Fibroblast of upper back skin (primary cell): Measurements from ENCODE around the gene PROCR.
"Not testable (repeated sequence)": the region's sequence is repeated elsewhere in the genome, so short reads cannot be mapped to it uniquely, and the experiment has no call there.

Experiments
- DNase-seq: peaks from one replicate; pipeline ENCODE4 v3.0.0-alpha.2; 2013

The PROCR gene

DNA sequence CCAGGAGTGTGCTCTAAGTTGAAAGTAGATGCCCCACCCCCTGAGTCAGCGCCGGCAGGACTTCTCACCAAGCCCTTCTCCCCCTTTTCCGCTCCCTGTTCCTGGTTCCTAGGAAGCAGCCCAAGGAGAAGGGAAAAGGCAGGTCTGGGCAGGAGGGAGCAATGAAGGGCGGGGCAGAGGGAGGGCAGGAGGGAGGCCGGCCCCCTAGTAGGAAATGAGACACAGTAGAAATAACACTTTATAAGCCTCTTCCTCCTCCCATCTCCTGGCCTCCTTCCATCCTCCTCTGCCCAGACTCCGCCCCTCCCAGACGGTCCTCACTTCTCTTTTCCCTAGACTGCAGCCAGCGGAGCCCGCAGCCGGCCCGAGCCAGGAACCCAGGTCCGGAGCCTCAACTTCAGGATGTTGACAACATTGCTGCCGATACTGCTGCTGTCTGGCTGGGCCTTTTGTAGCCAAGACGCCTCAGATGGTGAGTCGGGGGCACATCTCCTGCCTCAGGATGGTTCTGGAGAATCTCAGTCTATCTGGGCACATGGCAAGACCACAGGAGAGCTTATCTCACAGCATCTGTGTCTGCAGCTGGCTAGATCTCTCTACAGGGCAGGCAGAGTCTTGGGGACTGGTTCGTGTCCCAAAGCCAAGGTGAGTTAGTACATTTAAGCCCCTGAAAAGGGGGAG, at the start of gene PROCR:
PROCR (plus strand) TSS at position 320 of the 681 bp plus-strand sequence; CDS start at position 403, 83 bp downstream.
- DNase-seq, result peak; percentile 89

DNA sequence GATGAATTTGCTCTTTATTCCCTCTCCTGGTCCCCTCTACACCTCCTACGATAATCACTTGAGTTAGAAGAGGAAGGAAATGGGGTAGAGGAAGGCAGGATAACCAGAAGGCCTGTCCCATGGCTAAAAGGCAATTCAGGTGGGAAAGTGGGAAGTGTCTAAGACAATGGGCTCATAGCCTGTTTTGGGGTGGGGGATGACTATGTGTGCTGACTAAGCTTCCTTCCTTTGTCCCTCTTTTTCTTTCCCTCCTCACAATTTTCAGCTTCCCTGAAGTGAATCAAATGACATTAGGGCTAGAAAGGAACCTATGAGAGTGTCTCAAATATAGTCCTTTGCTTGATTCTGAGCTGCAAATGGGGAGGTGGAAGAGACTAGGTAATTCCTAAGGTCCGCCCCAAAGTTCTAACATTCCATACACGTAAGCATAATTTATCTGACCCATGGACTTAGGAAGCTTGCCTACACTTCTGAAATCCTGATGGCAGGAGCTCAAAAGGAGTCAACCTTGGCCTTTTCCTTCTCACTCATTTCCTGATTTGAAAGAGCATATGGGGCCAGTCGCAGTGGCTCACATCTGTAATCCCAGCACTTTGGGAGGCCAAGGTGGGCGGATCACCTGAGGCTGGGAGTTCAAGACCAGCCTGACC, 49.0 kb upstream of the PROCR start:
- no peak for DNase-seq

DNA sequence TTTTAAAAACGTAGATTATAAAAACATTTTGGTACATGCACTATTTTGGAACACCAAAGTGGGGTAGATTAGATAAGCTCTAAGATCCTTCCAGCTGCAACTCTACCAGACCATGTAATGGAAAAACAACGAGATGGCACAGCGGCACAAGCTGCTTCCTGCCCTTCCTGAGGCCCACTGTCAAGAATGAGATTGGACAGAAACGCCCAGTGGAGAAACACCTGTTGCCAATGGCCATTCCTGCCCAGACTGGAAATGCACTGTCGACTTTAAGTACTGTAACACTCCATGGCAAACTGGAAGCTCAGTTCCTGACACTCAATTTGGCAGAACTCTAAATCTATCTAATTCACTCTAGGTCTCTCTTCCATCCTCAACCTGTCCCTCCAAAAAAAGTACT, 46.1 kb upstream of the PROCR start:
- no peak for DNase-seq

DNA sequence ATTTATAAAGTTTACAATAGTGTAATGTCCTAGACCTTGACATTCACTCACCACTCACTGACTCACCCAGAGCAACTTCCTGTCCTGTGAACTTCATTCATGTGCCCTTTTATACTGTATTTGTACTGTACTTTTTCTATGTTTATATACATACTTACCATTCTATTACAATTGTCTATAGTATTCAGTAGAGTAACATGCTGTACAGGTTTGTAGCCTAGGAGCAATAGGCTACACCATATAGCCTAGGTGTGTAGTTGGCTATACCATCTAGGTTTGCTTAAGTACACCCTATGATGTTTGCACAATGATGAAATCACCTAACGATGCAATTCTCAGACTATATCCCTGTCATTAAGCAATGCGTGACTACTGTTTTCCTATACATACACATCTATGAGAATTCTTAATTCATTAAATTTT, 42.2 kb upstream of the PROCR start:
- no peak for DNase-seq

DNA sequence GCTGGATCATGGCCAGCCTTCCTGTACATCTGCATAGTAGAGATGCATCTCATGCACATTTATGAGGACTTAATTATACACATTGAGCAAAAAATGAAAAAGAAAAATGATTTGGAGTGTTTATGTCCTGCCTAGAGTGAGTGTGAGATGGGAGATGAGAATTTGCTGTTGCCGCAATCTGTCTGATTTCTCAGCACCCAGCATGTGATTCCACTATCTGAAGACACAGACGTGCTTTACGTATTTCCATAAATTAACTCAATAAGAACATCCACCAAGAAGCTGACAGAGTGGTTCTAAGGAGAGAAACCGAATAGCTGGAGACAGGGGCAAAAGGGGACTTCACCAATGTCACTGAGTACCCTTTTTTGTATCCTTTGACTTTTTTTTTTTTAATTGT, 39.9 kb upstream of the PROCR start:
- DNase-seq, result no peak

DNA sequence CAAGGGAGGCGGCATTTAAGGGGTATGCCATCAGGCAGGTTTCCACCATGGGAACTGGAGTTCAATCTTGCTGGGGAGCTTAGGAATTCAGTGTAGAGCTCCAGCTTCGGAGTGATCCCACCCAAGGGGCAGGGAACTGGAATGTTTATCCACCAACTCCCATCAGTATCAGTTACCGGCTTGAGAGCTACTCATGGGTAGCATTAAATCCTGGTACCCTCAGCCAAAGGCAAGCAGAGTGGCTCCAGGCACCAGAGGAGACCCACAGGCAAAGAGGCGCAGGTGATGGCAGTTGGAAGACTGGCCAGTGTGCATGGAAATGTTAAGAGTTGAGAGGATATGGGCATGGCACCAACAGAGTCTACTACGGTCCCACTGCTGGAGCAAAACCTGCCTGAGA, 38.8 kb upstream of the PROCR start:
- no peak for DNase-seq

DNA sequence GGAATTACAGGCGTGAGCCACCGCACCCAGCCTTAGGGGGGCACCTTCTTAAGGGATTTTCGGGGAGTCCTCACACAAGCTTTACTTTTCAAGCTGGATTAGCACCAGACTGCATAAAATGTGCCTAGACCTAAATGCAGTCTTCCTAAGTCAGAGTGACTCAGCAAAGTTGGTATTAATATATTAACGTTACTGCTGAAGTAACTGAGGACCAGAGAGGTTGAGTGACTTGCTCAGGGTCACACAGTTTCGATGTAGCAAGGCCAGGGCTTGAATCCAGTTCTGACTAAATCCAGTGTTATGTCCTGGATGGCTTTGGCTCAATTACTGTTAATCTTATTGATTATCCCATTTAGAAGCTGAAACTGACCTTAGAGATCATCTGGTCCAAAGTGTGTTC, 38.1 kb upstream of the PROCR start:
- no peak for DNase-seq

DNA sequence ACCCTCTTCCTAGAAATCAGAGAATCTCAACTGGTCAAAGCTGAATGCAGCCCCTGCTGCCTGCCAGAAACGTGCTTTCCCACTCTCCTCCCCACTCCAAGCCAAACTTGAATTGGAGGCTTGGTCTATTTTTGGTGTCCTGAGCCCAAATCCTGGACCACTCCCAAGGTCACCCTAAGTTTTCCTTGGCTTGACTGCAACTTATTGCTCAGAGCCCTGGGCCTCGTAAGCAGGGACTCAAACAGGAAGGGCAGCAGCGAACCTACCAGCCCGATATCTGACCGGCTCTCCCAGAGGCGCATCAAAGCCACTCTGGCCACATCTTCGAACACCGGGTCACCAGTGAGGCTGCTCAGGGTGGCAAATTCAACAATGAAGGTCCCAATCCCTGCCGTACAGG, 37.4 kb upstream of the PROCR start:
- no peak for DNase-seq

DNA sequence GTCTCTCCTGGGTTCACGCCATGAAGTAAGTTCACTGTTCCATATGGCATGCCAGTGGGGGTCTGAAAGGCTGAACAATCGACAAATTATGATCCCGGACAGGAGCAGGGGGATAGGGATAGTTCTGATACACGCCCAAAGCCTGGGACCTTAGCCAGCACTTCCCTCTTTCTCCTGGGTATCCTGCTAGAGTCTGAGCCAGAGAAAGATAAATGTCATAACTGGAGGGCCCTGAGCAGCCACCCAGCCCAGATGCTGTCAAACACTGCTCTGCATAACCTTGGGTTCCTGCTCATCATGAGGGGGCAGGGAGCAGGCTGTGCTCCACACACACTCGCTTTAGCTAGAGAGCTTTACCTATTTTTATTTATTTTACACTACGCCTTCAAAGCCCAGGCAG, 37.0 kb upstream of the PROCR start:
- no peak for DNase-seq

DNA sequence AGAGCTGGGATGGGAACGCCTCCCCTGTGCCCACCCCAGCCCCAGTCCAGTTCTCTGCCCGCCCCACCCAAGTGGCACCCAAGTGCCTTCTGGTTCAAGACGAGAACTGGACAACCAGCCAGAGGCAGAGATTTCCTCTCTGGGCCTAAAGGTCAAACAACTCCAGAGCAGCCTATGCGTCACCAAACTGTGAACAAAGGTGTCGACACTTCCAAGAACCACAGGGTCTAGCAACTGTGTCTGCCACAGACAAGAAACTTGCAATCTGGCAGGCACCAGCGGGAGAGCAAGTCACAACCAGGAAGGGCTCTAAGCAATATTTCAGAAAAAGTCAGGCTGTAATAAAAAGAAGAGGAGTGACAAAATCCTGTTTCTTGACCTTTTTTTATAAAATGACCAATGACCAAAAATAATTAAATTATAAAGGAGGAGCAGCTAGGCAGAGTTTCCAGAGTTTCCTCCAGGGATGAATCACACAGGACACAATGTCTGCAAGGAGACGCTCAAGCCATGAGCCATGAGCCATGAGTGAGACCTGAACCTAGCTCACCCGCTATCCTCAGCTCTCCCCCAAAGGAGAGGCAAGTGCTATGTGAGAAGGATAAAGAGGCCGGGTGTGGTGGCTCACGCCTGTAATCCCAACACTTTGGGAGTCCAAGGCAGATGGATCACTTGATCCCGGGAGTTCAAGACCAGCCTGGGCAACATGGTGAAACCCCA, 35.8 kb upstream of the PROCR start:
- DNase-seq, result no peak

DNA sequence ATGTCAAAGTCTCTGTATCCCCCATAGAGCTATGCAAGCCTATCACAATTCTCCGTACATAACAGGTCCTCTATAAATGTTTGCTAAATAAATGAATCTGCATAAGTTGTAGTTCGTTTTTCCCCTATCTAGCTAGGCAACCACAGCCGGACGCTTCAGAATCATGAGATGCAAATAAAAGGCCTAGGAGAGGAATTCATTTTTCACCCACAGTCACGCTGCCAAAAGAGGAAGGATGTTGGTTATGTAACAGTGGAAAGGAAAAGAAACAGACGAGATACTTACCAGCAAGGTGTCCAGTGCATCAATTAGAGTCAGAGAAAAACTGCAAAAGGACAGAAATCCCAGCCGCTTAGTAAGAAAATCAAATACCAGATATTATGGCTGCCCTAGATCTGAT, 27.2 kb upstream of the PROCR start:
- DNase-seq, result no peak

DNA sequence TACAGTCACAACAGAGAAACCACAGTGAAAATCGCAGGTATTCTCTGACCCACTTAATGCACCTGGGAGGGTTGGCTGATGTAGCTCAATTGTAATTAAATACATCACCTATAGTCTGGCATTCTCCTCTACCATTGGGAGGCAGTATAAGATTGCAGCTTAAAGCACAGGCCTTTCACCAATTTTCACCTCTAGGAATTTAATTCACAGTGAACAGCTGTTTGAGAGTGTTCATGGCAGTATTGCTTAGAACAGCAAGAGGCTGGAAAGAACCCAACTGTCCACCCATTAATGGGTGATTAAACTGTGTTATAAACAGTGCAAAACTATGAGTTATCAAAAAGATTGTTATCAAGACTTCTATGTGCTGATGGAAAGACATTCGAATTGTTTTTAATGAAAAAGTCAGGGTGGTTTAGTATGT, 26.7 kb upstream of the PROCR start:
- DNase-seq, result peak; percentile 57

DNA sequence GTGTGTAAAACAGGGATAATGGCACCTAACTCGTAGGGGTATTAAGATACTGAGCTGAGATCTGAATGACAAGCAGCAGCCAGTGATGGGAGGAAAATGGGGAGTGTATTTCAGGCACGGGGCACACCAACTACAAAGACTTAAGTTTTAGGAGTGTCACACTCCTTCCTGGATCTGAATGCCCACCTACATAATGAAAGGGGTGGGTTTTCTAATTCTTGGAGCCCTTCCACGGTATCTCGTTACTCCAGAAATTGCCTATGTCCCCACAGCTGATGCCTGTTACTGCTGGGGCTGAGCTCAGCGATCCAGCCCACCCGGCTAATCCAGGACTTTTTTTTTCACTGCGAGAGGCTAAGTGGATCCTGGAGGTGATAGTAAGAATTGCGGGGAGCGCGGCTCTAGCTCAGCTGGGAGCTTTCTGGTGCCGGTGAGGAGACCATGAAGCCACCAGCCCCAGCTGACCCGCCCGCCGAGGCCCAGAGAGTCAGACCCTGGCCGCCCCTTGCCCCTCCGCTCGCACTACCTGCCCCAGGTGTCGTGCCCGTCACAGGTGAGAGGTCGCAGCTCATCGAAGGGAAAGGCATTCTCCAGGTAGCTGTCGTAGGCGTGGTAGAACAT, 25.5 kb upstream of the PROCR start:
- DNase-seq, result no peak

DNA sequence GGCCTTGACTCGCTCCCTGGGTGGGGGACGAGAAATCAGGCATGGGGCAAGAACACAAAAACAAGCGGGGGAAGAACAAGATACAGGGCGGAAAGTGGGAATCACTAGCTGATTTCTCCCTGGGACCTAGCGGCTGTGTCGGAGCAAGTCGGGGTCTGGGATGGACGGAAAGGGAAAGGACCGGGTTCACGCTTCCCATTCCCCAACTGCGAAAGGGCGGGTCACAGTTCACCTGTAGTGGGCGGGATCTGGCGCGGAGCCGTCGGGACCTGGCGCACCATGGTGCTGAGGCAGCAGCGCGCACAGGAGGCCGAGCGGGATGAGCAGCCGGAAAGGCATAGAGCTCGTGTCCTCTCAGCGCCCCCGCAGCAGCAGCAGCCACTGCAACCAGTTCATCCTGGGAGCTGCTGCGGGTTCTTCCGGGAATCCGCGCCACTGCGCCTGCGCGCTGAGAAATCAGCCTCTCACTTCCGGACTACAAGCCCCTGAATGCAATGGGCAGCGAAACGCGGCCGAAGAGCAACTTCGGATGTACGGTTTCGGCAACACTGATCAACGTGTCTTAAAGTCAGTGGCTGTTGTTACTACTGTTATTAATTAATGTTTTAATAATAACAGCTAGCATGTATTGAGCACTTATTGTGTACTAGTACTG, 24.8 kb upstream of the PROCR start, which contains the start of gene EDEM2:
EDEM2 (minus strand) TSS at position 417 of the 655 bp plus-strand sequence; CDS start at position 339, 78 bp downstream.
- DNase-seq, result peak; percentile 95

DNA sequence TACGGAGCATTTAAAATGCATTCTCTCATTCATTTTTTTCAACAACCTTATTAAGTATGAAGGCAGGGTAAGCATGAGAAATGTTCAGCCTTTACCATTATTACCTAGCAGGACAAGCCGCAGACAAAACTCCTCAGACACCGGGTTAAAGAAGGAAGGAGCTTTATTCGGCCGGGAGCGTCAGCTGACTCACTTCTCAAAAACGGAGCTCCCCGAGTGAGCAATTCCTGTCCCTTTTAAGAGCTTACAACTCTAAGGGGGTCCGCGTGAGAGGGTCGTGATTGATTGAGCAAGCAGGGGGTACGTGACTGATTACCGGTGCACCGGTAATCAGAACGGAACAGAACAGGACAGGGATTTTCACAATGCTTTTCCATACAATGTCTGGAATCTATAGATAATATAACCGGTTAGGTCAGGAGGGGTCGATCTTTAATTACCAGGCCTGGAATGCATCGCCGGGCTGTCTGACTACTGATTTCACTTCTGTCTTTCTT, 24.2 kb upstream of the PROCR start:
- peak; percentile 48 for DNase-seq

DNA sequence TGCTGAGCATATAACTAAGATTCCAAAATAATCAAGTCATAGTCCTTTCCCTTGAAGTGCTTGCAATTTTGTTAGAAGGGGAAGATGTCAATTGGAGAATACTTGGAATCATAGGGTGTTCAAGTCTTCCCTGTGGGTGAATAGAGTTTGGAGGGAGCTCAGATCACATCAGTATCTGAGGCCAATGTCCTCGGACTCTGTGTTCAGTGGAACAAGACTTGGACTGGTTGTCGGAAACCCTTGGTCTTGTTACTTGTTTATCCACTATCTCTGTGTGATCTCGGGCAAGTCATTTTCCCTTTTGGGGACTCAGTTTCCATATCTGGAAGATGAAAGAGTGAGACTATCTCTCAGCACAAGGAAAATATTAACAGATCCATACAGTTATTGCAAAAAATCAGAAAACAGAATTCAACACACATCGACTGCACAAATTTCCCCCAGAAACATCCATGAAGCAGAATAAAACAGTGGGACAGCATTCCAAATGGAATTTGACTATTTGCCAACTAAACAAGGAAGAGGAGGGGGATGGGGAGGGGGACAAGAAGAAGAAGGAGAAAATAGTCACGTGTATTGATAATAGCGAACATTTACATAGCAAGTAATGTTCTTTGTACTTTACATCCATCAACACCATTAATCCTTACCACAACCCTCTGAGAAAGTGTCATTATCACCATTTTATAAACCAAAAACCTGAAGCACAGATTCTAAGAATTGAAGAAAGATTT, 20.9 kb upstream of the PROCR start:
- no peak for DNase-seq

DNA sequence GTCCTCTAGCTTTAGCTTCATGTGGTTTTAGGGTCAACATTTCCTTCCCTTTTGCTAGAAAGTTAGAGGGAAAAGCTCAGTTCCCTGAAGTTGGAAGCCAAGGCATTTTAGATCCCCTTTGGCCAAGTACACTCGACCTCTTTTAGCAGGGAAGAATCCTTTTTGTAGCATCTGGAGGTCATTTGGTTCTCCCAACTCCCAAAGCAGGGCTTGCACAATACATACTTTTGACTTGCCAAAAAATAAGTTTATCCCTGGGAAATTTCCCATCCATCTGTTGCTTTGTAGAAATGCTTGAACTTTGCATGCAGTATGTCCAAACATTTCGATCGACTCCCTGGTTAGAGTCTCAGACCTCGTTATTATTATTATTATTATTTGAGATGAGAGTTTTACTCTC, 20.1 kb upstream of the PROCR start:
- peak; percentile 59 for DNase-seq

DNA sequence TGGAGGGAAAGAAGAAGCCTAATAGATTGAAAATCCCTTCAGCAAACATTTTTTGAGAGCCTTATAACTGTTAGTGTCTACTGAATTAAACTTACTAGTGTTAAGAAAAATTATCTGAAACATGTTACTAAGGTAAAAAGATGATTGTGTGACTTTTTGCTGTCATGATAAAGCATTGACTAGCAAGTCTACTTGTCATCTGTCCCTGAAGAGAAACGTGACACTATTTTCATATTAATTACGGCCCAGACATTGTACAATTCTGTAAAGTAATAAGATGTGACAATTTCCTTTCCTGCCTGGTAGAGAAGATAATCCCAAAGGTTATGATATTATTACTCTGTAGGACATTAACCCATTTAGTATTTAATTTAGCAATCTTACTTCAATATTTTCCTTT, 15.9 kb upstream of the PROCR start:
- DNase-seq, result no peak

DNA sequence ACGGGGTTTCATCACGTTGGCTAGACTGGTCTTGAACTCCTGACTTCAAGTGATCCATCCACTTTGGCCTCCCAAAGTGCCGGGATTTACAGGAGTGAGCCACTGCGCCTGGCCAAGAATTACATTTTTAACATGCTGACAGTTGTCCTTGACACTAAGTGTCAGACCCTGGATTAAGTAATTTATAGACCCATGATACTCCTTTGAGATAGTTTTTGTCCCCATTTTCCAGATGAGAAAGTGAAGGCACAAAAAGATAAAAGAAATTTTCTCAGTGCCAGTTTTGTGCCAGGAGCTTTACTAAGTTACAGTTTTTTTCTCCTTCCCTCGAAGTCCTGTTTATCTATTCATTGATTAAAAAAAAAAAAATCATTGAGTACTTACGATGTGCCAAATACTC, 14.9 kb upstream of the PROCR start:
- DNase-seq, result no peak

DNA sequence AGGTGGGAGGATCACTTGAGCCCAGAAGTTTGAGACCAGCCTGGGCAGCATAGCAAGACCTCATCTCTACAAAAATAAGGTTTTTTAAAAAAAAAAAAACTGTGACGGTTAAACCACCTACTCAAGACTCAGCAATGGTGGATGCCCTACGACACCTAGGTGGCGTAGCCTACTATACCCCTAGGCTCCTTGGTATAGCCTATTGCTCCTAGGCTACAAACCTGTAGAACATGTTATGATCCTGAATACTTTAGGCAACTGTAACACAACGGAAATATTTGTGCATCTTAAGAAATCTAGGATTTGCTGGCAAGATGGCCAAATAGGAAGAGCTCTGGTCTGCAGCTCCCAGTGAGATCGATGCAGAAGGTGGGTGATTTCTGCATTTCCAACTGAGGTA, 11.5 kb upstream of the PROCR start:
- not testable (repeated sequence) for DNase-seq

DNA sequence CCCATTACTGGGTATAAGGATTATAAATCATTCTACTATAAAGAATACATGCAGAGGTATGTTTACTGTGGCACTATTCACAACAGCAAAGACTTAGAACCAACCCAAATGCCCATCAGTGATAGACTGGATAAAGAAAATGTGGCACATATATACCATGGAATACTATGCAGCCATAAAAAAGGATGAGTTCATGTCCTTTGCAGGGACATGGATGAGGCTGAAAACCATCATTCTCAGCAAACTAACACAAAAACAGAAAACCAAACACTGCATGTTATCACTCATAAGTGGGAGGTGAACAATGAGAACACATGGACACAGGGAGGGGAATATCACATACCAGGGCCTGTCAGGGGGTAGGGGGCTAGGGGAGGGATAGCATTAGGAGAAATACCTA, 7.3 kb upstream of the PROCR start:
- DNase-seq, result not testable (repeated sequence)
